Esophagus muscularis mucosa (tissue), 4 donors: ENCODE measurements around the gene FGA. TPM values are rescaled to one million over a fixed set of nuclear protein-coding genes. Genes with fewer than 3 reads are reported as not detected.
"Not testable (repeated sequence)": the region's sequence is repeated elsewhere in the genome, so short reads cannot be mapped to it uniquely, and the experiment has no call there.

Experiments
- DNase-seq: peaks from one replicate; pipeline ENCODE4 v3.0.0-alpha.2; 2017; ENCODE audit errors: extremely low spot score
- H3K27ac ChIP-seq, 4 donors: fragments of 200-600 bp; sonication (generic); replicated peaks in 1 of 4; 1 replicate in 3 of 4; 2 replicates in 1 of 4; pipeline ENCODE4 v1.5.1; 2016 to 2019; ENCODE audit warnings: mild to moderate bottlenecking in 1 of 4
- H3K27me3 ChIP-seq, 4 donors: fragments of 200-600 bp; sonication (generic); one replicate each; pipeline versions ENCODE4 v1.5.1 to v1.6.0; 2016 to 2019
- H3K36me3 ChIP-seq, 4 donors: fragments of 200-600 bp; sonication (generic); one replicate each; pipeline ENCODE4 v1.5.1; 2016 to 2019
- H3K4me1 ChIP-seq, 4 donors: fragments of 200-600 bp; sonication (generic); one replicate each; pipeline ENCODE4 v1.5.1; 2016 to 2019
- H3K4me3 ChIP-seq, 4 donors: fragments of 200-600 bp; sonication (generic); 1 replicate in 2 of 4; 2 replicates in 2 of 4; pipeline ENCODE4 v1.5.1; 2016 to 2019; ENCODE audit warnings: mild to moderate bottlenecking in 4 of 4, moderate library complexity in 1 of 4
- H3K9me3 ChIP-seq, 4 donors: fragments of 200-600 bp; sonication (generic); 1 replicate in 3 of 4; 2 replicates in 1 of 4; pipeline ENCODE4 v1.5.1; 2016 to 2019
- CTCF ChIP-seq, 3 experiments: fragments of 200-600 bp in 2 of 3; fragments of 450-650 bp in 1 of 3; sonication (generic) in 2 of 3; IDR thresholded peaks; one replicate each; pipeline ENCODE4 v1.5.1; 2017 to 2019; ENCODE audit warnings: antibody characterized with exemption in 3 of 3, mild to moderate bottlenecking in 2 of 3, moderate library complexity in 1 of 3
- EP300 ChIP-seq: sonication (generic); formaldehyde crosslinking; IDR thresholded peaks from one replicate; pipeline ENCODE4 v1.6.1; 2017; ENCODE audit warnings: antibody characterized with exemption
- POLR2A ChIP-seq: fragments of 450-650 bp; IDR thresholded peaks from one replicate; pipeline ENCODE4 v1.6.1; 2017; ENCODE audit warnings: antibody characterized with exemption, moderate library complexity, mild to moderate bottlenecking, low read depth
- POLR2AphosphoS5 ChIP-seq, 2 donors: sonication (generic); formaldehyde crosslinking; IDR thresholded peaks; one replicate each; pipeline ENCODE4 v1.6.1; 2017; ENCODE audit warnings: antibody characterized with exemption in 2 of 2
- whole genome bisulfite sequencing: methylation state at CpG from one replicate; pipeline ENCODE4 v1.1.5; 2018; 5-methylcytosine and 5-hydroxymethylcytosine counted together
- intact Hi-C: fragments of 100-400 bp; cut with DNase I; formaldehyde crosslinking; loops from one replicate; pipeline ENCODE4 v1.15.1; 2023
- total RNA-seq, 4 donors: library from RNA; depleted of rRNA; stranded (reverse); fragments of >200 nt; gene quantifications; one replicate each; pipeline versions ENCODE4 v1.1.0 to v1.2.1, GENCODE V29; 2016

FGA gene
- total RNA-seq, 4 donors from 2014 or later = not detected

GRCh38 chr4:154595807-154596206, 5.3 kb upstream of the FGA start:
- Histone ChIP-seq H3K36me3 (no peaks in the 10 kb centered on the region), H3K4me1 (no peaks in the 10 kb centered on the region), H3K4me3 (no peak overlapping the region), H3K27me3 (peaks cover 0 to 2% (median 0%) of the 10 kb centered on the region in 4 donors), H3K27ac (no peak overlapping the region), H3K9me3 (no peaks in the 10 kb centered on the region)
- no peak for TF ChIP-seq CTCF (IDR thresholded peaks at IDR 0.05)
- no peak for TF ChIP-seq POLR2AphosphoS5 (IDR thresholded peaks at IDR 0.05)
- no peak for TF ChIP-seq EP300
- no peak for TF ChIP-seq POLR2A
- intact Hi-C loops = no loop called here
- DNase-seq = no peak

GRCh38 chr4:154594343-154594742, 3.8 kb upstream of the FGA start:
- H3K9me3 ChIP-seq, H3K36me3 ChIP-seq, intact Hi-C loops, H3K27ac ChIP-seq, DNase-seq, H3K27me3 ChIP-seq, H3K4me1 ChIP-seq, H3K4me3 ChIP-seq: not testable (repeated sequence)
- 90% methylated on average over 3 of the region's 3 CpGs for WGBS

- no peaks in the 10 kb centered on the region for H3K9me3 ChIP-seq
- H3K36me3 ChIP-seq = no peaks in the 10 kb centered on the region
- H3K4me1 ChIP-seq = no peaks in the 10 kb centered on the region
- 30% methylated on average over 2 of the region's 2 CpGs for WGBS
- H3K27me3 ChIP-seq = peaks cover 0 to 6% (median 0%) of the 10 kb centered on the region in 4 donors
- no peak overlapping the region for H3K27ac ChIP-seq
- intact Hi-C loops = no loop called here
- TF ChIP-seq EP300 (no peak), CTCF (IDR thresholded peaks at IDR 0.05) (no peak), POLR2A (no peak), POLR2AphosphoS5 (IDR thresholded peaks at IDR 0.05) (no peak)
- H3K4me3 ChIP-seq = no peak overlapping the region
- DNase-seq = no peak
Measured at GRCh38 chr4:154593868-154594267, 3.3 kb upstream of the FGA start.

- Histone ChIP-seq H3K27me3 (peaks cover 0 to 6% (median 0%) of the 10 kb centered on the region in 4 donors), H3K36me3 (no peaks in the 10 kb centered on the region), H3K4me3 (no peak overlapping the region), H3K27ac (no peak overlapping the region), H3K9me3 (no peaks in the 10 kb centered on the region), H3K4me1 (no peaks in the 10 kb centered on the region)
- TF ChIP-seq POLR2AphosphoS5 (IDR thresholded peaks at IDR 0.05) = no peak
- TF ChIP-seq POLR2A = no peak
- no peak for TF ChIP-seq EP300
- no peak for TF ChIP-seq CTCF (IDR thresholded peaks at IDR 0.05)
- DNase-seq = no peak
- intact Hi-C loops = no loop called here
- WGBS = 88% methylated on average over 3 of the region's 3 CpGs
Measured at GRCh38 chr4:154591890-154592289, 1.3 kb upstream of the FGA start.

- H3K27me3 ChIP-seq = peaks cover 0 to 6% (median 0%) of the 10 kb centered on the region in 4 donors
- no peak for DNase-seq
- WGBS = 66% methylated on average over 7 of the region's 7 CpGs
- H3K27ac ChIP-seq = no peak overlapping the region
- no peaks in the 10 kb centered on the region for H3K36me3 ChIP-seq
- no peaks in the 10 kb centered on the region for H3K9me3 ChIP-seq
- no peaks in the 10 kb centered on the region for H3K4me1 ChIP-seq
- no peak overlapping the region for H3K4me3 ChIP-seq
- intact Hi-C loops = no loop called here
- TF ChIP-seq EP300 (no peak), POLR2A (no peak), CTCF (IDR thresholded peaks at IDR 0.05) (no peak), POLR2AphosphoS5 (IDR thresholded peaks at IDR 0.05) (no peak)
Measured at GRCh38 chr4:154589296-154590197, 995 bp downstream of the FGA start.
